IPS DF 19.7 (cell line): ENCODE results near the gene CGN.

Experiments
- DNase-seq: peaks from one replicate; pipeline ENCODE4 v3.0.0-alpha.2; 2013; ENCODE audit warnings: low read depth, low spot score

CGN gene, protein sequence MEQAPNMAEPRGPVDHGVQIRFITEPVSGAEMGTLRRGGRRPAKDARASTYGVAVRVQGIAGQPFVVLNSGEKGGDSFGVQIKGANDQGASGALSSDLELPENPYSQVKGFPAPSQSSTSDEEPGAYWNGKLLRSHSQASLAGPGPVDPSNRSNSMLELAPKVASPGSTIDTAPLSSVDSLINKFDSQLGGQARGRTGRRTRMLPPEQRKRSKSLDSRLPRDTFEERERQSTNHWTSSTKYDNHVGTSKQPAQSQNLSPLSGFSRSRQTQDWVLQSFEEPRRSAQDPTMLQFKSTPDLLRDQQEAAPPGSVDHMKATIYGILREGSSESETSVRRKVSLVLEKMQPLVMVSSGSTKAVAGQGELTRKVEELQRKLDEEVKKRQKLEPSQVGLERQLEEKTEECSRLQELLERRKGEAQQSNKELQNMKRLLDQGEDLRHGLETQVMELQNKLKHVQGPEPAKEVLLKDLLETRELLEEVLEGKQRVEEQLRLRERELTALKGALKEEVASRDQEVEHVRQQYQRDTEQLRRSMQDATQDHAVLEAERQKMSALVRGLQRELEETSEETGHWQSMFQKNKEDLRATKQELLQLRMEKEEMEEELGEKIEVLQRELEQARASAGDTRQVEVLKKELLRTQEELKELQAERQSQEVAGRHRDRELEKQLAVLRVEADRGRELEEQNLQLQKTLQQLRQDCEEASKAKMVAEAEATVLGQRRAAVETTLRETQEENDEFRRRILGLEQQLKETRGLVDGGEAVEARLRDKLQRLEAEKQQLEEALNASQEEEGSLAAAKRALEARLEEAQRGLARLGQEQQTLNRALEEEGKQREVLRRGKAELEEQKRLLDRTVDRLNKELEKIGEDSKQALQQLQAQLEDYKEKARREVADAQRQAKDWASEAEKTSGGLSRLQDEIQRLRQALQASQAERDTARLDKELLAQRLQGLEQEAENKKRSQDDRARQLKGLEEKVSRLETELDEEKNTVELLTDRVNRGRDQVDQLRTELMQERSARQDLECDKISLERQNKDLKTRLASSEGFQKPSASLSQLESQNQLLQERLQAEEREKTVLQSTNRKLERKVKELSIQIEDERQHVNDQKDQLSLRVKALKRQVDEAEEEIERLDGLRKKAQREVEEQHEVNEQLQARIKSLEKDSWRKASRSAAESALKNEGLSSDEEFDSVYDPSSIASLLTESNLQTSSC

DNA sequence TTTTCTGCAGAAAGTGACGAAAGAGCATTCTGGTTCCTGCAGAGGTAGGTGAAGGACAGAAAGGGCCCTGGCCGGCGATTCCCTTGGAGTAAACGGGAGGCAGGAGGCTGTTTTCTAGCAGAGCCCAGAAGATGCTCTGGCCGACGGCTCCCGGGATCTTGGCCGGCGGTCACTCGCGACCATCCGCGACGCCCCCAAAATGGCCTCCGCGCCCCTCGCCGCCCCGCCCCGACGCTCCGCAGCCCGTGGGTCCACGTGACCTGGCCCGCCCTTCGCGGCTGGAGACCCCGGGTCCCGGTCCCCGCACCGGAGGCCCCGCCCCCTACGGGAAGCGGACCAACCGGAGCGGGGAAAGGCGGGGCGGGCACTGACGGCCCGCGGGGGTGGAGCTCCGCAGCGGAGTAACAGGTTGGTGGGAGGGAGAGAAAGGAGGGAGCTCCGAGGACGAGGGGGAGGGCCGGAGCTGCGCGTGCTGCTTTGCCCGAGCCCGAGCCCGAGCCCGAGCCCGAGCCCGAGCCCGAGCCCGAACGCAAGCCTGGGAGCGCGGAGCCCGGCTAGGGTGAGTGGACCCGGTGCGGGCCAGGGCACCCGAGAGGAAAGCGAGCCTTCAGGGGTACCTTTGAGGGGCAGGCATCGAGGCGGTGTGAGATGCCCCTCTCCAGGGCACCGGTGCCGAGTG, at the start of gene CGN:
TSS of gene CGN (plus strand) at position 431 of the 679 bp plus-strand sequence. CDS start 7,133 bp downstream, outside the sequence.
- DNase-seq: no peak

DNA sequence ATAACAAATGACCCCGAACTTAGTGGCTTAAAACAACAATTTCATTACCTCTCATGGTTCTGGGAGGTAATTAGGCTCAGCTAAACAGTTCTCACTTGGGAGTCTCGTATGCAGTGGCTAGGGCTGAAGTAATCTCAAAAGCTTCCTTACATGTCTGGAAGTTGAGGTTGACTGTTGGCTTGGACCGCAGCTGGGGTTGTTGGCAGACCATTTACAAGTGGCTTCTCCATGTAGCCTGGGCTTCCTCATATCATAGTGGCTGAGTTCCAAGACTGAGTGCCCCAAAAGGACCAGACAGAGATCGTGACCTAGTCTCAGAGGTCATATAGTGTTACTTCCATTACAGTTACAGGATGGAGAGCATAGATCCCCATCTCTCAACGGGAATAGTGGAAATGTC, 49.5 kb upstream of the CGN start:
- no peak for DNase-seq

DNA sequence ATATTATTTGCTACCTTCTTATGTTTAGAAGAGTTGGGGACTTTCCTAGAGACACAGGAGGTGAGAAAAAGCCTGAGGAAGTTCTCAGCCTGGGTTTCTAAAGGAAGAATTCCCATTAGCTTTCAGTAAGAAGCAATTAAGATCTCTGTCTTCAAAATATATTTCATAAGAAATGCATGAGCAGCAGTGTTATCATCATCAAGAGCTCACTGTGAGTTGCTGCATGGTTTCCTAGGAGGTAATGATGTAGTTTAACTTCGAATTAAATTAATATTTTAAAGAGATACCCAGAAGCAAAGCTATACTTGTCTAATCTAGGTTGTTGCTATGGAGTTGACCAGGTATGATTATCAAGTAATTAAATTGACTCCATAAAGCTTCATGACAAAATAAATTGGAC, 46.2 kb upstream of the CGN start:
- DNase-seq: no peak

DNA sequence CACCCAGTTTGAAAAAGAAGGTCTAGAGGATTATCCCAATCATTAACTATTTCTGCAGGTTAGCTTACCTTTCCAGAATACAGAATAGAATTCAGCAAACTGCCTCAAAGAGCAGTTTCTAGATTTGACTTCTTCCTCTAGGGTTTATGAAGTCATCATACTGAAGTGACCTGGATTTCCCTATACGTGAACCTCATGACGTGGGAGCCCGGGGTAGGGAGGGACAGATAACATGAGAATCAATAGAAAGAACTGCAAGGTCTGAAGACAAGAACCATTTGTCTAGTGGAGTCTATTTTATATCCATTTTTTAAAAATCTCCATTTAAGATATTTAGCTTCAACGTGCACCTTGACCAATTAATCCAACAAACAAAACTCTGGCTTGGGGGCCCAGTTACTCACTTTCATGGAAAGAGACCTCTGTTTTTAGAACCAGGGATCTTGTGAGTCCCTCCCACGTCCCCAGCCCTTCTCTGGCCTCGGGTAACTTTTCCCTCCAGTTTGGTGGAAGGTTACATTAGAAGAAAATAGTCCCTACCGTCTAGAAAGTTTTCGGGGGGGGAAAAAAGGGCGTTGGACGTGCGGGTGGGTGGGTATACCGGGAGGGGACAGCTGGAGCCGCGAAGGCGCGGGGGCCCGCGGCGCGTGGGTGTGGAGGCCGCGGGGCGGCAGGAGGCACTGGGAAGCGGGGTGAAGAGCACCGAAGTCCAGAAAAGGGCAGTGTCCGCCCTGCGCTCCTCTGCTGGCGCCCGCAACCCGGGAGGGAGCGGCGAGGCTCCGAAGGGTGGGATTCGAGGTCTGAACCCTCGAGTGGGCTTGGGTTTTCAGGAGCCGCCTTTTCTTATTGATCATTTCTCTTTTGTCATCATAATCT, 38.1 kb upstream of the CGN start:
- DNase-seq: no peak

DNA sequence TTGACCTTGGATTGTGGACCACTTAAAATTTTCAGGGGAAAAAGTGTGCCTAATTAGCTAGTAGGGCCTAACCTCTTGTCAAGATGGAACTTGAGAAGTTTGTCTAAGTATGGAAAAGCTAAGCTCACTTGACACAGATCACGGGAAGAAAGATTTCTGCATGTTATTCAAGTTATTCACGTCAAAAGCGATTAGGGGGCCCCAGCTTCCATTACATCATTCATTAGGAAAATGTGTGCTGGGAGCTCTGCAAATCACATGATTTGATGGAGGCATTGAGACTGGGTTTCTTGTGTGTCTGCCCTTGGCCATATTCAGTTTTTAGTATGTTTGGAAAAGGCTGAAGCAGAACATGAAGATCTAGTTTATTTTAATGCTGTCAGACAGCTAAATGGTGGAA, 36.4 kb upstream of the CGN start:
- DNase-seq: no peak

DNA sequence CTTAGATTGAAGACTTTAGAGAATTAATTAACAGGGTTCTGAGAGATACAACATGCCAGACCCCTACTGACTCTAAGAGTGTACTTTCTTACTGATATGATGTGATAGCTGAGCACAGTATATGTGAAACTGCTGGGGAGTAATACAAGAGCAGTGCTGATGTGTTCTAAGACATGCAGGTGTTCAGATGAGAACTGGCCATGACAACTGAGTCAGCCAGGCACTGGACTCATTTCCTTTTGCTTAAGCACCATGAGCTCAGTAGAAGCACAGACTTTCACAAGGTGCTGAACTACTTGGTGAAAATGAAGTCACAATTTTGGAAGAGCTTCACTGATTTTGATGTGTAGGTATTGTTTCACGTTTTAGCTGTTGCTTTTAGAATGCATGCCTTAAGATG, 36.0 kb upstream of the CGN start:
- DNase-seq: no peak

DNA sequence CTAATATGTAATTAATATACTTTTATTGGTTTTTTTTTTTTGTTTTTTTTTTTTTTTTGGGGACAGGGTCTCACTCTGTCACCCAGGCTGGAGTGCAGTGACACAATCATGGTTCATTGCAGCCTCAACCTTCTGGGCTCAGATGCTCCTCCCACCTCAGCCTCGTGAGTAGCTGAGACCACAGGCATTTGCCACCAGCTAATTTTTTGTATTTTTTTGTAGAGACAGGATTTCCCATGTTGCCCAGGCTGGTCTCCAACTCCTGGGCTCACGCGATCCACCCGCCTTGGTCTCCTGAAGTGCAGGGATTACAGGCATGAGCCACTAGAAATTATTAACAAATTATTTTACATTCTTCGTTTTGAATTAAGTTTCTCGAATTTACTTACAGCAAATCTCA, 35.1 kb upstream of the CGN start:
- DNase-seq: no peak

DNA sequence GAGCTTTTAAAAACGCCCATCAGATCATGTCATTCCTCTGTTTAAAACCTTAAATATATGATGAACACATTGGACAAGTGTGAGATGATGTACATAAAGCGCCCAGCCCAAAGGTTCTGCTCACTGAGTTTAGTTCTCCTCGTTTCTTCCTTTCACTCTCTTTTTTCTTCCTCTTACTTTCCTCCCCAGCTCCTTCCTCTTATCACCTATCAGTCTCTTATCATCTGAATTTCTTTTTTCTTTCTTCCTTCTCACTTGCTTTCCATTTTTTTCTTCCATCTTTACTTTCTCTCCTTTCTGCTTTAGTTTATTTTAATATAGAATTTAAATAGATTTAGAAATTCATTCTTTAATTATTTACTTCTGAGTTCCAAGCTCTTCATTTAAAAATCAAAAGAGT, 34.1 kb upstream of the CGN start:
- DNase-seq: no peak

DNA sequence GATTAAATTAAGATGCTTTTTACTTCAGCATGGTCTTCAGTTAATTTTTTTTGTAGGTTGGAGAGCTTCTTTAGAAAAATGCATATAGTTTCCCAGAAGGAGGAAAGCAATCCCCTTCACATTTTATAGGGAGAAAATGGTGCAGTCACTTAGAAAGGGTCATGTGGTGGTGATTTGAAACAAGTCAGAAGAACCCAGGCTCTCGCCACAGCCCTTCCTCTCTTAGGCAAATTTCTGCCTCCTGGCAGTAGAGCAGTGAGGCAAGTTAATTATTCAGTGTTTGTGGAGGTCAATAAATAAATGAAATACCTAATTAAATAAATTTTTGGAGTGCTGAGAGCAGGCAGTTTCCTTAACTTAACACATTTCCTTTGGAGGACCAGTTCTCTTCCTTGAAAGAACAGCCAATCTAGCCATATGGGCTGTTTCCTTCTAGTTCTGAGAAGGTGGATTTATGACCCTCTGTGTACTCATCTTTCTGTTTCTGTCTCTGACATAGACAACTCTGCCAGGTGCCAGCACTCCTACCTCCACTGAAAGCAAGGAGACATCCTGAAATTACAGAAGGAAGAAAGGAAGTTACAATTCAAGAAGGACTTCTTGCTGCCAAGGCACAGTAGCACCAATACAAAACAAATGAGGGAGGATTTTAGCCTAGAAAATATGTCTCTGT, 32.9 kb upstream of the CGN start:
- DNase-seq: no peak

DNA sequence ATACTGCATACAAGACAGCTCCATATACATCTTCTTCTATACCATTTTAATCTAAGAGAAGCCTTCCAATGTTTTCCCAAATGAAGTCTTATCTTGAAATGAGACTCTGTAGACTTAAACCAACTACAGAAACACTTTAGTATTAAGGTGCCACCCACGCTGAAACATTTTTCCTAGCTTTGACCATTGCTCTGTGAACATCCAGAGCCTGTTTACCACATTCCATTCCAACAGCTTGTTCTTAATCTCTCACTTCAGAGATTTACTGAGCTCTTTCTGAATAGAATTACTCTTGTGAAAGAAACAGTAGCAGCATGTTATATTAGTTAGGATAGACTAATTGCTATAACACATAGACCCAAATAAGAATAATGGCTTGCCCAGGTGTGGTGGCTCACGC, 32.3 kb upstream of the CGN start:
- DNase-seq: no peak

DNA sequence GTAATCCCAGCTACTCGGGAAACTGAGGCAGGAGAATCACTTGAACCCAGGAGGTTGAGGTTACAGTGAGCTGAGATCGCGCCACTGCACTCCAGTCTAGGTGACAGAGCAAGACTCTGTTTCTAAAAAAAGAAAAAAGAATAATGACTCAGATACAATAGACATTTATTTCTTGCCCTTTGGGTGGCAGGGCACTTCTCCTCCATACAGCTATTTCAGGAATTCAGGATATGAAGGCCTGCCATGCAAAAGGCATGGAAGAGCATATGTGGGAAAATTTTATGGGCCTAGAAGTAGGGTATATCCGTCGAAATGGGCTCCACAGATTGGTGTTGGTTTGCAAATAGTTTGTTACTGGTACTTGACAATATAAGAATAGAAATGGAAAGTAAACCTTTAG, 31.7 kb upstream of the CGN start:
- no peak for DNase-seq

DNA sequence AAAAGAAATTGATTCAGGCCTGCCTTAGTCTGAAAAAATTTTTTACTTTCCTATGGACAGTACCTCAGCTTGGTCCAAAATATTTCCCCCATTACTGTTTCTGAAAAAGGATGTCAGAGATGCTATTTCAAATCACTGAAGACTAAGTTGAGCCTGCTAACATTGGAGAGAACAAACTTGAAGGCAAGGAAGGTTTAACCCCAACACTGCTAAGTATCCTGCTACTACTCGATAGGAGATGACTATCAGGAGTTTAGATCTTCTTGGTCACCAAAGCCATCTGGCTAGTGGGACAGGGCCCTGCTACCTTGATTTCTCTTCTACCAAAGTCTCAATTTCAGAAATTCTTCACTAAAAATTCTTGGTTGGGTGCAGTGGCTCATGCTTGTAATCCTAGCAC, 29.2 kb upstream of the CGN start:
- DNase-seq: no peak

DNA sequence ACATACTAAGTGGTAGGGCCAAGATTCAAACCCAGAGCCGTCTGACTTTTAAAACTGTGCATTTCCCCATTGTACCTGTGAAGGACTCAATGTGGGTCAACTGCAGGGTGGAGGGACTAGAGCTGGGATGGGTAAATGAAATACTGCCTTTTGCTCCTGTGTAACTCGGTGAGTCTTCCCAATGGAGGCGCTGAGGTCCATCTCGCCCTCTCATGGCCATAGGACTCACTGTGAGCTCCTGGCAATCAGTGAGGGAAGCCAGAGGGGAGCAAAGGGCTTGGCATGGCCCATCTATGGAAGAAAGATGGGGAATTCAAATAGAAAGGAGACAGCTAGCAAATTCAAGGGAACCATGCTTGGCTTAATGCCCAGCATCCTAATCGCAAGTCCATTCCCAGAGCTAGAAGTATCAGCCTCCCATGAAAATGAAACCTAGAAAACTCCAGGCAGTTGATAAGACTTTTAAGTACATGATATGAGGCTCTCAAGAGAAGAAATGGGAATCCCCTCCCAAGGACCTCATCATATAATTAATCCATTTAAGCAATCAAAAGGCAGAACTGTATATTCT, 25.4 kb upstream of the CGN start:
- no peak for DNase-seq

DNA sequence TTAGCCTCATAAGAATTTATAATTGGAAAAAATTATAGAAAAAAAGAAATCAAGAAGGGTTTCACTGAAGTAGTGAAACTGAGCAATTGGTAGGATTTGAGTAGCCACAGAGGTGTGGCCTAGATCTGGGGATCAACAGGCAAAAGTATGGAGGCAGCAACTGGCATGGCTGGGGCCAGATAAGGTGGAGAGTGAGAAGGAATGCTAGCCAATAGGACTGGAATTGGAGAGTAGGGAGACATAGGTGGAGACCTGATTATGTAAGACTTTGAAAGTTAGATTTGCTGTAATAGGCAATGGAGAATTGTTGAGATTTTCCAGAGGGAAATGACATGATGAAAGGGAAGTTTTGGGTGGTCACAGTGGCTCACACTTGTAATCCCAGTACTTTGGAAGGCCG, 24.6 kb upstream of the CGN start:
- DNase-seq: no peak

DNA sequence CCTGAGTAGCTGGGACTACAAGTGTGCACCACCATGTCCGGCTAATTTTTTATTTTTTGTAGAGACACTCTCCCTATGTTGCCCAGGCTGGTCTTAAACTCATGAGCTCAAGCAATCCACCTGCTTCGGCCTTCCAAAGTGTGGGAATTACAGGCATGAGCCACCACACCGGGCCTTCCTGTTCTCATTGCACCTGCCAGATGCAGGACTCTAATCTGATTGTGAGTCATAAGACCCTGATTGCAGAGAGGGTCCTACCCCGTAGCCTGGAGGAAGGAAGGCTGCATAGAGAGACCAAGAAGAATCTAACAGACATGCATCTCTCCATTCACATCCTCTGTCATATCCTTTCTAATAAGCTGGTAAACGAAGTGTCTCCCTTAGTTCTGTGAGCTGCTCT, 19.5 kb upstream of the CGN start:
- DNase-seq: no peak

DNA sequence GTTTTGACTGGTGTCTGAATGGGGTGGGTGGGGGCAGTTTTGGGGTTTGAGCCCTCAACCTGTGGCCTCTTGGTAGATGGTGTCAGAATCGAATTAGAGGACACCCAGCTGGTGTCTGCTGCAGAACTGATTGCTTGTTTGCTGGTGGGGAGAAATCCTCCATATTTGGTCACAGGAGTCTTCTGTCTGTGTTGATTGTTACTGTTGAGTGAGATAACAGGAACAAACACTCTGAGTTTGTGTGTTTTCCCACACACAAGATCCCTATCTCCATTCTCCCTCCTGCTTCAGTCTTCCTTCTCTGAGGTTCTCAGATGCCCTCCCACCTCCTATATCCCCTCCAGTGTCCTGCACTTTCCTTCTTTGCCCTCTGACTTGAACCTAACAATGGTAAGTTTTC, 19.1 kb upstream of the CGN start:
- DNase-seq: no peak

DNA sequence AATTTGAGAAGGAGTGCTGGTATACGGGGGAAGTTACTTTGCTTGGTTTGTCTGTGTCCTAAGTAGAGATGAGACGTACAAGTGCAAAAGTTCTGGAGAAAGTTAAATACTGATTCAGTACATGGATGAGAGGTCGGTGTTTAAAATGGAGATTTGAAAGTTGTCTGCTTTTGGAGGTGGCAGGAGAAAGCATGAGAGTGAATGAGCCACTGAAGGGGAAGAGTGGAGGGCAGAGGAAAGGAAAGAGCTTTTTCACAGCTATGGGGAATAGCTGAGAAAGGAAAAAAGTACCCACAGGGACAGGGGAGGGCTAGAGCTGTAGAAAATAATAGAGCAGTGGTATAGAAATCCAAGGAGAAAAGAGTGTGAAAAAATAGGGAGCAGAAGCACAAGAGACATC, 18.1 kb upstream of the CGN start:
- no peak for DNase-seq

DNA sequence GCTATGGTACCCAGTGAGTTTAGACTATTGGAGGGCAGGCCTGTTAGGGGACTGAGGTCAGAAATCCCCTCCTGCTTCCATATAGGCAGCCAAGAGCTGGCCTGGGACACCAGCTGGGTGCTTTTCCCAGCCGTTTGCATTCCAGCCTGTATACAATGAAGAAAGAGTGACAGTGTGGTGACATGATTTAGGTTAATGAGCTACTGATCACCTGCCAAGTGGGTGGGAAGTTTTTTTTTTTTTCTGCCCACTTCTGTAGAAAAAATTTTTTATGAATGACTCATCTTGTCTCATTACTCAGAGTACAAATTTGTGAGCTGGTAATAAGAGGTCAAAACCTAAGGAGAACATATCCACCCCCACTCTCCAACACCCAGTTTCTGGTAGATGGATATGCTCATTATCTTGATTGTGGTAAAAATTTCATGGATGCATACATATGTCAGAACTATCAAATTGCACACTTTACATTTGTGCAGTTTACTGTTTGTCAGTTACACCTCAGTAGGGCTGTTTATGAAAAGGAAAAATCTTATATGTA, 16.4 kb upstream of the CGN start:
- DNase-seq: no peak

DNA sequence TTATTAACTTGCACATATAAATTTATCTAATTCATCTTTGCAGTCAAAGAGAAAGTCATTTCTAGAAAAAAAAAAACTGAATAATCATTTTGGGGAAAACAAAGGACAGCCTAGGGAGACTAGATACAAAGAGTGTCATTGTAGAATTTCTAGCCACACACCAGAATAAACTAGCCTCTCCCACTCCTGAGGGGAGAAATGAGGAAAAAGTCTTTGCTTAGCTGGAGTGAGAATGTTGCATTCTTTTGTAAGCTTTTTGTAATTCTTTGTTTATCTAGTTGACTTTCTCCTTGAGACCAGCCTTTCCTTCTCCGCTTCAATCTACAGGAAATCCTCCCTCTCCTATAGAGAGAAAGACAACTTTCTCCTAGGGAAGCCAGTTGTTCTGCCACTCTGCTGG, 15.9 kb upstream of the CGN start:
- DNase-seq: no peak

DNA sequence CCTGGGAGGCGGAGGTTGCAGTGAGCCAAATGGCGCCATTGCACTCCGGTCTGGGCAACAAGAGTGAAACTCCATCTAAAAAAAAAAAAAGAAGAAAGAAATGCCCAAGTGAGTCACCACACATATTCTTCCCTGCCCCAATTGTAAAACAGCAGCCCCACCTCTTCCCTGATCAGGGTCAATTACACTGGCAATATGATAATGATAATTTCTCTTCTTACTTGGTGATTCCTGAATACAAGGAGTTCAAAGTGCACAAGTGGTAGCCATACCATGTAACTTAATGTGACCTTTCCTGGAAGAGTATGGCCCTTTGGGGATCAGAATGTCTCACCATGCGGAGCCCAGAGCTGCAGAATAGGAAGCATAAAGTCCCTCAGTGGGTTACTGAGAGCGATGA, 11.8 kb upstream of the CGN start:
- DNase-seq: no peak
